ENCODE data around the gene BLVRB. TPM values are rescaled to one million over a fixed set of nuclear protein-coding genes. Genes with fewer than 3 reads are reported as not detected.

The BLVRB gene
- total and polyA plus RNA-seq, 2 donors (not counting 3 experiments of a cell fraction or from before 2014, with no cell fraction given), result 30.8 to 113 TPM

DNA sequence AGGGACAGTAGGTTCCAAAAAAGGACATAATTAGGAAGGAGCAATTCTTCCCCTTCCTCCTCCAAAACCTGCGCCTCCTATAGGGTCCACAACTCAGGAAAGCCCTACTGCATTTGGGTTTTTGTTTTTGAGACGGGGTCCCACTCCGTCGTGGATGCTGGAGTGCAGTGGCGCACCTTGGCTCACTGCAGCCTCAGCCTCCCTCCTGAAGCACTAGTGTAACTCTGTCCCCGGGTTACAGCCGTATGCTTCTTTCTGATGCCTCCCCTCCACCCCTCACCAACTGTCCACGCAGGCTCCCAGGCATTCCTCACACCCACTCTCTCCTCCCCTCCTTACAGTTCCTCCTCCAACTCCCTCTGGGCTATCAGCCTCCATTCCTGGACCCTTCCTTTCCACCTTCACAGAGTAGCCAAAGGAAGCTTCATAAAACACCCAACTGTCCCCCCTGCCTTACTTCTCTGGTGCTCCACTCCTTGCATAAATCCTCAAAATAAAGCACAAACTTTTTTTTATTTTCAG is 19.2 kb downstream of the BLVRB start:
- intact Hi-C loops (cut with micrococcal nuclease), result loop anchor here (10.0 kb wide), 1 partner anchor 358 kb away; no protein-coding TSS in a partner anchor
- CTCF ChIA-PET, result interaction anchor here (1.0 to 1.2 kb wide), 3 partner anchors 17 to 25 kb away, joined by 3 read pairs; no protein-coding TSS in a partner anchor
- no peak overlapping the region for H3K27ac ChIP-seq (ENCODE audit: insufficient read depth, low read depth, low read length)
- POLR2A ChIA-PET, result no interaction called here
- TF ChIP-seq CTCF (IDR thresholded peaks at IDR 0.05; ENCODE audit: extremely low read depth in 1 of 2, insufficient read depth in 1 of 2, low read depth in 1 of 2, low read length in 2 of 2) (no peak), EZH2 (IDR thresholded peaks at IDR 0.05; ENCODE audit: borderline replicate concordance, low read depth, low read length, severe bottlenecking) (no peak), MYC (IDR thresholded peaks at IDR 0.05; ENCODE audit: low read depth, low read length) (no peak), POLR2A (IDR thresholded peaks at IDR 0.05; ENCODE audit: low read depth, low read length) (no peak), FOS (IDR thresholded peaks at IDR 0.05; ENCODE audit: borderline replicate concordance, insufficient read depth, low read length) (no peak), JUN (IDR thresholded peaks at IDR 0.05; ENCODE audit: borderline replicate concordance, insufficient read depth, insufficient read length, low read depth) (no peak), GATA2 (IDR thresholded peaks at IDR 0.05; ENCODE audit: insufficient read depth, insufficient read length, low read depth, low read length) (no peak), POLR2AphosphoS5 (IDR thresholded peaks at IDR 0.05; ENCODE audit: insufficient read depth, low read depth, low read length) (no peak)
- TF ChIP-seq, protein P1, sequence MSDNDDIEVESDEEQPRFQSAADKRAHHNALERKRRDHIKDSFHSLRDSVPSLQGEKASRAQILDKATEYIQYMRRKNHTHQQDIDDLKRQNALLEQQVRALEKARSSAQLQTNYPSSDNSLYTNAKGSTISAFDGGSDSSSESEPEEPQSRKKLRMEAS (IDR thresholded peaks at IDR 0.05; ENCODE audit: insufficient read depth, insufficient read length), result no peak
- dilution Hi-C loops (cut with MboI; ENCODE audit: extremely low pct_ligation_motif_present, low sequenced_read_pairs), result no loop called here
- no peak overlapping the region for H3K4me3 ChIP-seq (replicated peaks in 1 of 3; ENCODE audit: insufficient read depth in 1 of 3, low read depth in 1 of 3, low read length in 3 of 3)
- no peaks in the 10 kb centered on the region for H3K9me3 ChIP-seq (replicated peaks; ENCODE audit: control insufficient read depth, insufficient read depth, low read length)
- no peaks in the 10 kb centered on the region for H4K20me1 ChIP-seq (replicated peaks; ENCODE audit: control insufficient read depth, extremely low read depth, insufficient read depth, low read length)
- H3K9me1 ChIP-seq (replicated peaks; ENCODE audit: control insufficient read depth, extremely low read depth, insufficient read depth, low read length), result no peaks in the 10 kb centered on the region
- BruUV-seq (replicated peaks), result no TSS peak
- H3K79me2 ChIP-seq (ENCODE audit: control insufficient read depth, insufficient read depth, low read length), result peaks cover 24% of the 10 kb centered on the region
- DNase-seq (ENCODE audit: low read depth, low spot score) (no peak), FAIRE-seq (no peak)
- peaks cover 9% of the 10 kb centered on the region for H3K4me1 ChIP-seq (ENCODE audit: control insufficient read depth, extremely low read depth, insufficient read depth, low read length)
- no peak overlapping the region for H2AFZ ChIP-seq (ENCODE audit: low read depth, low read length)
- H3K36me3 ChIP-seq (ENCODE audit: control insufficient read depth in 2 of 2, extremely low read depth in 1 of 2, insufficient read depth in 2 of 2, low read length in 2 of 2), result peaks cover 6 to 7% of the 10 kb centered on the region in 2 experiments
- no peak overlapping the region for H3K9ac ChIP-seq (replicated peaks; ENCODE audit: extremely low read depth, insufficient read depth, low read length)
- H3K27me3 ChIP-seq (ENCODE audit: control insufficient read depth in 2 of 2, insufficient read depth in 2 of 2, low read length in 2 of 2), result no peaks in the 10 kb centered on the region
- no peak overlapping the region for H3K4me2 ChIP-seq (ENCODE audit: insufficient read depth, low read length)
